GM12892 (cell line): ENCODE measurements around the gene ACSS1.
"Not testable (repeated sequence)": the region's sequence is repeated elsewhere in the genome, so short reads cannot be mapped to it uniquely, and the experiment has no call there.

ENCODE experiments used
- DNase-seq: peaks from one replicate; pipeline ENCODE4 v3.0.0; 2011; ENCODE audit not compliant: insufficient read length
- FAIRE-seq: peaks from 2 replicates; lab custom pipeline; 2011; peaks lifted over from hg19 to GRCh38; lab: Jason Lieb, UNC
- POLR2A ChIP-seq: IDR thresholded peaks from 2 replicates; pipeline ENCODE4 v1.6.1; 2011; ENCODE audit warnings: low read depth, low read length, control low read depth
- POLR2AphosphoS5 ChIP-seq: IDR thresholded peaks from 2 replicates; pipeline ENCODE4 v1.6.1; 2011; ENCODE audit warnings: low read depth, low read length, control low read depth
- TAF1 ChIP-seq: IDR thresholded peaks from 2 replicates; pipeline ENCODE4 v1.6.1; 2011; ENCODE audit warnings: low read depth, mild to moderate bottlenecking, control low read depth, low read length, borderline replicate concordance

Gene ACSS1

GRCh38 chr20:25009218-25010145 is 48.5 kb downstream of the ACSS1 start:
- TF ChIP-seq POLR2A, result no peak
- TF ChIP-seq POLR2AphosphoS5, result no peak
- no peak for TF ChIP-seq TAF1
- no peak for DNase-seq
- no peak for FAIRE-seq

- TF ChIP-seq POLR2AphosphoS5 (no peak), POLR2A (no peak), TAF1 (no peak)
- no peak for DNase-seq
- no peak for FAIRE-seq
Measured at GRCh38 chr20:25008388-25009217, 49.3 kb downstream of the ACSS1 start.

DNA sequence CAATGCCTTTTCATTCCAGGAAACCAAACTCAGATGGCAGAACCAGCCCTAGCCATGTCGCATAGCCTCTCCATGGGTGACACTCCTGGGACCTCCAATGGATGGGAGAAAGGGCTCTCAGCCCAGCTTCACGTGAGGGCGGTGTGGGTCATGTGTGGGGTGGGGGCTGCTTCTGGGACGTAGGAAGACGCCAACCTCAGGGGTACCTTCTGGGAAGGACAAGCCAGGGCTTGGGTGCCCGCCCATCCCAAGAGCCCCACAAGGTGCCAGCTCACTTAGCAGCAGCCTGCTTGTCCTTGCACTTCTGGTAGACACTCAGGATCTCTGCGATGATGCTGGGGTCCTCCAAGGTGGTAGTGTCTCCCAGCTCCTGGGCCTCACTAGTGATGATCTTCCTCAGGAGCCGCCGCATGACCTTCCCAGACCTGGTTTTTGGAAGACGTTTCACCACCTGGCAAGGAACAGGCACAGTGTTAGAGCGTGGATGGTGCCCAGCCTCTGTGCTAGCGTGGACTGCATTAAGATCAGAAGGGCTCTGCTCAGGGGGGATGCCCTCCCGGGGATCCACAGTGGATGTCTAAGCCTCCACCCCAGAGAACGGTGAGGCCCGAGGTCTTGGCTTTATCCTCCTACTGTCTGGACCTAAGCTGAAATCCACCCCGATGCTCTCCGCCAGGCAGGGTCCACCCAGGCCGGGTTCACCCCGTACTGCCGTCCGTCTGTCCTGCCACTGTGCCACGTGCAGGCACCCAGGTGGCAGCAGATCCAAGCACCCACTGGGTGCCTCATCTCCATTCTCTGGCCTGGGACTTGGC is 50.2 kb downstream of the ACSS1 start:
- FAIRE-seq, result no peak
- TF ChIP-seq TAF1 (no peak), POLR2A (no peak), POLR2AphosphoS5 (no peak)
- DNase-seq, result no peak

DNA sequence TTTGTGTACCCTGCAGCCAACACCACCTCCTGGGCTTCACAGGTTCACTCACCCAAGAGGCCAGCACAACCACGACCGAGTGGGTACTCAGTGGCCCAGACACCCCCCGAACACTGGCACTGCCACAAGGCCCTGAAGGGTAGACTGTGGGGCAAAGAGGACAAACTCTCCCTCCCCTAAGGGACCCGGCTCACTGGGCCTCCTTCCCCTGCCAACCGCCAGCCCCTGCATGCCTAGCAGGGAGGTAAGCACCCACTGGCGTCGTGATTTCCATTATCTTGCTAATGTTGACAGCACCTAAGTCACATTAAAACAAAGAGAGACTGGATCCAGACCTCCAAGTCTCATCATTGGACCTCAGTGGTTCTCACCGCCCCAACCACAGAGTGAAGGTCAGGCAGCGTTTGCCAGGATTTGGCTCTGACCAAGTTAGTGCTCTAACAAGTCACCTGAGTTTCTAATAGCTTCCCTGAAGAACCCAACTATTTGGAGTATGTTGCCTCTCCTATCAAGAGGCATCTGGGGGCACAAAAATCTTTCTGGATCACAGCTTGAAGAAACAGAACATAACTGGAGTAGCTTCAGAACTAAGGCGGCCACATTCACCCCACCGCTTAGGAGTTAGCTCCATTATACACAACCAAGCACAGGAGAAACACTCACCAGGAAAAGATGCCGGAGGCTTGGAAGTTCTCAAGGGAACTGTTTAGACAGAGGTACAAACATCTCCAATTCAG is 51.3 kb downstream of the ACSS1 start:
- TF ChIP-seq POLR2AphosphoS5 (no peak), TAF1 (no peak)
- DNase-seq, result no peak
- FAIRE-seq, result no peak

DNA sequence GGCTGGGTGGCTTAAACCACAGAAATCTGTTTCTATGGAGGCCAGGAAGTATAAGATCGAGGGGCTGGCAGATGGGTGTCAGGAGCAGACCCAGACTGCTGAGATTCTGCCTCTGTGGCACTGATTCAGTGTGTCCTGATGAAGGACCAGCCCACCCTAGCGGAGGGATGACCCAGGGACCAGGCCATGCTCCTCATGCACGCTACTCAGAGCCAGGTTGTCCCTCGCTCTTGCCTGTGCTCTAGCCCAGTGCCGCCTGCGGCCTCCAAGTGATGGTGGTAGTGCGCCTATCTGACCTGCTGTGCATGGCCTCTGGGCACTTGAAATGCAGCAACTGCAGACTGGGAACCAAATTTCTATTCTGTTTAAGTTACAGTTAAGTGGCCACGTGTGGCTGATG is 52.3 kb downstream of the ACSS1 start:
- DNase-seq (no peak), FAIRE-seq (no peak)
- TF ChIP-seq TAF1, result no peak
- no peak for TF ChIP-seq POLR2AphosphoS5
- TF ChIP-seq POLR2A, result no peak

DNA sequence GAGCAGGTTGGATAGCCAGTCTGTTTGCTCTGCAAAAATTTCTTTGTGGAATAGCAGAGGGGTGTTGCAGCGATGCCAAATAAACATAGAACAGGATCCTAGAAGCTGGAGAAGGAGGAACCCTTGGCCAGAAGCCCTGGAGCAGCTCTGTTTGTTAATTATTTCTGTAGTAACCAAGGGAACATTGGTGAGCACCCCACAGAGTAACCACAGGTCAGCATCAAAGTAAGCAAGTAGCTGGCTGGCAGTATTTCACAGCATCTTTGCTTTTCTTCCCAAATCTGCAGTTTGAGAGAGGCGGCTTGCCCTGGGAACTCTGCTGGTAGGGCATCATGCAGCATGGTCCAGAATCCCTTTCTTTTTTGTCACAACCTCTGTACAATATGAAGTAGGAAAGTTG is 52.7 kb downstream of the ACSS1 start:
- no peak for FAIRE-seq
- DNase-seq, result no peak
- no peak for TF ChIP-seq TAF1

DNA sequence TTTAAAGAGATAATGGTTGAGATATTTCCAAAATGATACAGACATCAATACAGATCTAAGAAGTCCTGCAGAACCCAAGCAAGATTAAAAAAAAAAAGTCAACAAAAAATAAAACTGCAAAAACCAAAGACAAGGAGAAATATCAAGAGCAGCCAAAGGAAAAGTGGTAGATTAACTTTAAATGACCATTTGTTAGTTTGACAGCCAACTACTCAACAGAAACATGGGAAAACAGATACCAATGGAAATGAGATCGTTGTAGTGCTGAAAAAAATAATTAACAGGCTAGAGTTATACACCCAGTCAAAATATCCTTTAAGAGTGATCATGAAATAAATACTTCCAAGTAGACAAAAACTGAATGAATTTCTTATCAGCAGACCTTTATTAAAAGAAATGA is 54.9 kb downstream of the ACSS1 start:
- DNase-seq (no peak), FAIRE-seq (no peak)
- TF ChIP-seq POLR2A (no peak), POLR2AphosphoS5 (no peak), TAF1 (no peak)

- not testable (repeated sequence) for FAIRE-seq, DNase-seq
Measured at GRCh38 chr20:25001323-25001722, 56.6 kb downstream of the ACSS1 start.

- no peak for FAIRE-seq
- TF ChIP-seq TAF1 (no peak), POLR2AphosphoS5 (no peak), POLR2A (no peak)
- DNase-seq, result no peak
Measured at GRCh38 chr20:25000268-25000801, 57.6 kb downstream of the ACSS1 start.

GRCh38 chr20:24999568-24999967 is 58.4 kb downstream of the ACSS1 start:
- DNase-seq (no peak), FAIRE-seq (no peak)
- TF ChIP-seq TAF1 (no peak), POLR2AphosphoS5 (no peak), POLR2A (no peak)
